ENCODE measurements around the gene NKD1.

The NKD1 gene

DNA sequence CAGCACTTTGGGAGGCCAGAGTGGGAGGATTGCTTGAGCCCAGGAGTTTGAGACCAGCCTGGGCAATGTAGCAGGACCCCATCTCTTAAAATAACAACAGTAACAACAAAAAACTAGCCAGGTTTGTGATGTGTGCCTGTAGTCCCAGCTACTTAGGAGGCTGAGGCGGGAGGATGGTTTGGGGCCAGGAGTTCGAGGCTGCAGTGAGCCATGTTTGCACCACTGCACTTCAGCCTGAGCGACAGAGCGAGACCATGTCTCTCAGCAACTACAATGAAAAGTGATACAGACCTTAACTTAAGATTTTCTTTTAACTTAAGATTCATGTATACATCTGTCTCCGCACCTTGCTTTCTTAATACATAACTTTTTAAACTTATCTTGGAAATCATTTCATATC, 17.2 kb downstream of the NKD1 start:
- H3K4me3 ChIP-seq (ENCODE audit: low read depth, low read length), result no peak overlapping the region
- TF ChIP-seq CTCF (IDR thresholded peaks at IDR 0.05; ENCODE audit: control insufficient read depth, extremely low read depth, insufficient read depth), result no peak
- no peak for DNase-seq (ENCODE audit: low read depth)

DNA sequence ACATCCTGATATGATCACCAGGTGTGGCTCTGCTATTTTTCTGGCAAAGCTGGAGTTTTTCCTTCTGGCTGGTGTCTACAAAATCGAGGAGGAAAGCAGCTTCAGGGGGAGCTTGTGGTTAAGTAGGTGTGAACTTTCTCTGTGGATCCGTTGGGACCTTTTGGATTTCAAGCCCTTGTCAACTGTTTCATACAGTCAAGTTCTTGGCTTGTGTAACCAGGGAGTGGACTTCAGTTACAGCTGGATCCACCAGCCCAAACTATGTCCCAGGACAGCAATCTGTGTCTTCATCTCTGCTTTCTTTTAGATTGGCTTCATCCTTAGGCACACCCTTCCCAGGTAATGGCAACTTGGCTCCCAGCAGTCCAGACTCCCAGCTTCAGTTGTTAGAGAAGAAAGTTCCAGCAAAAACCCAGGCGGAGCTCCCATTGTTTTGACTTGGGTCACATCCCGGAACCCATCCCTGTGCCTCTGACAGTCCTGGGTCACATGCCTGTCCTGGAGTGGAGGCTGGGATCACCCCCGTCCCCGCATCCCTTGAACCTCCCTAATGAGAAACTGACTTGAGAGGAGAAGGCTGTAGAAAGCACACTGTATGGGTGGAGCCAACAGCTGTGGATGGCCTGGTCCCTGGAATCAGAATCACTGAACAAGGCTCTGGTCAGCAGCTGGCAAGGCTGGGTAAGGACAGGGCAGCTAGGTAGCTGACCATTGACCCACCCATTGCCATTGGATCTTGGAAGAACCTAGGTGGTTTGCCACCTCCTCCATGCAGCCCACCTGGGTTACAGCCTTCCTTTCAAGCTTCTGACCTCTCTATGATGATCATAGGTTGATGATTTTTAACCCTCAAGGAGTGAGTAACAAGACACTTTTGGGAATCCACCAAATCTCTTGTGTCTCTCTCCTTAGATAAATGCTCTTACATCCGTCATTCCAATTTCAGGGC, 18.1 kb downstream of the NKD1 start:
- DNase-seq (ENCODE audit: low read depth), result no peak
- H3K4me3 ChIP-seq (ENCODE audit: low read depth, low read length), result no peak overlapping the region
- TF ChIP-seq CTCF (IDR thresholded peaks at IDR 0.05; ENCODE audit: control insufficient read depth, extremely low read depth, insufficient read depth), result no peak

DNA sequence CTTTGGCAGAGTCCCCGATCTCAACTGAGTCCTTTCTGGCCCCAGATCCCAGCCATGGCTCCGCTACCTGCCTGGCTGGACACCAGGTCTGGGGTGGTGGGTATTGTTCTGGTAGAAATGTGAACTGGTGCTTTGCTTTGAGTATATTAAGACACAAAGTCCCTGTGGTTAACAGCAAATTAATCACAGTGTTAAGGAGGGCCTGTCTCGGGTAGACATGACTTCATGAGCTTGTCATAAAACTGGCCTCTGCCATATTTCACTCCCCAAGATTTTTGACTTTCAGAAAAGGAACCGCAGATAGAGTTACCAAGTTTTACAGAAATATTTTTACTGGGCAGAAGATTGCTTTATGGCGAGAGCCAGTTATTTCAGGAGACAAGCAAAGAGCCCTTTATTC, 19.5 kb downstream of the NKD1 start:
- no peak for DNase-seq (ENCODE audit: low read depth)
- no peak overlapping the region for H3K4me3 ChIP-seq (ENCODE audit: low read depth, low read length)
- TF ChIP-seq CTCF (IDR thresholded peaks at IDR 0.05; ENCODE audit: control insufficient read depth, extremely low read depth, insufficient read depth), result no peak

DNA sequence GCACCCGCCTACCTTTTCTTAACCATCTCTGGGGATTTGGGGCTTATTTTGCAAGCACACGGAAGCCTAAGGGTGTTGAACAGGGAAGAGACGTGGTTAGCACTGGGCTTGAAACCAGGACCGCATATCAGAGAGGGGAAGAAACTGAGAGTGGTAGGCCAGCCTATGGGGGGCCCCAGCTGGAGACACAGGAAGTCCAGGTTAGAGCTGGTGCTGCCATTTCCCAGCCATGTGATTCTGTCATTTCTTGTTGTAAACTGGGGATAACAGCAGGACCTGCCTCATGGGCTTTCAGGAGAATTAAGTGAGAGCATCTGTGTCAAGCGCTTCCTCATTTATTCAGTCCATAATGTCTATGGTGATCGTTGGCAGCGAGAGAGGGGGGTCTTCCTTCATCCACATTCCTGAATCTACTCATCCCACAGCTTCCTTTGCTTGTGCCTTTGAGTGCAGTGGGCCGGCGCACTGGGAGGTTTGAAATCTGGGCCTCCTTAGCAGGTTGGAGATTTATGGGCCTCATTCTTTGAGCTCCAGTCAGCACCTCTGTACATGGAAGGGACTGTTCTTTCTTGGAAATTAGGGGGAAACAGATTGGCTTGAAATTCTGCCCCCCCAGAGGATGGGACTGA, 20.1 kb downstream of the NKD1 start:
- DNase-seq (ENCODE audit: low read depth), result no peak
- no peak for TF ChIP-seq CTCF (IDR thresholded peaks at IDR 0.05; ENCODE audit: control insufficient read depth, extremely low read depth, insufficient read depth)
- no peak overlapping the region for H3K4me3 ChIP-seq (ENCODE audit: low read depth, low read length)

- no peak for DNase-seq (ENCODE audit: low read depth)
- TF ChIP-seq CTCF (IDR thresholded peaks at IDR 0.05; ENCODE audit: control insufficient read depth, extremely low read depth, insufficient read depth), result no peak
- no peak overlapping the region for H3K4me3 ChIP-seq (ENCODE audit: low read depth, low read length)
Measured at GRCh38 chr16:50570354-50570753, 22.2 kb downstream of the NKD1 start.

DNA sequence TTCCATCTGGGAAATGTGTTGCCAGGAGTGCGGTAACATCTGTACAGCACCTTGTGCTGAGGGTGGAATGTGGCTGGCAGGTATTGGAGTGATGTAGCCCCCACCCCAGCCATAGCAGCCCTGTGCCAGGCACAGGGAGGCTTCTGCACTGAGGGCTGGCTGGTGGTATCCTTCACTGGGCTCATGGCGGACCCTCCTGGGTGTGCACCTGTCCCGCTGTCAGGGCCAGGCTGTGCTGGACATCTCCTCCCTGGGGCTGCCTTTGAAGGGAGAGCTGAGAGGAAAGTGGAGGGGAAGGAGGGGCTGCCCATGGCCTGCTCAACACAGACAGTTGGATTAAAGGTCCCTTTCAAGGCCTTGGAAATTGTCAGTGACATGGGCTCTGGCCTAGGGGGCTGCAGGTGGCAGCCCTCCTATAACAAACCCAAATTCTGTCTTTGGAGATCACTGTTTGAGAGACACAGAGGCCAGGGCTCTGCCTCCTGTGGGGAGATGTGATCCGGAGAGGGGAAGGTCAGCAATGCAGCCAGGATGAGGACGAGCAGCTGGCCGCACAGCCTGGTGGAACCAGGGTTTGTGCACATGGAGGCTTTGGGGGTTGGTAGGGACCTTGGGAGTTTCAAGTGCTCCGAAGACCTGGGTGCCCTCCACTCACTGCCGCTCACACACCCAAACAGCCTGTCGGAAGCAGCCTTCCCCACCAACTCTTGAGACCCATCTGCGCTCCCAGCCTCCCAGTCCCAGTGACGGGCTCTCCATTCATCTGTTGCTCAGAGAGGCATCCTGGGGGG, 22.8 kb downstream of the NKD1 start:
- no peak for TF ChIP-seq CTCF (IDR thresholded peaks at IDR 0.05; ENCODE audit: control insufficient read depth, extremely low read depth, insufficient read depth)
- DNase-seq (ENCODE audit: low read depth), result no peak
- H3K4me3 ChIP-seq (ENCODE audit: low read depth, low read length), result no peak overlapping the region
